HG02973 (cell line): ENCODE data around the gene ADAM17.
"Not testable (repeated sequence)": the region's sequence is repeated elsewhere in the genome, so short reads cannot be mapped to it uniquely, and the experiment has no call there.

ENCODE experiments used
- ATAC-seq: cut with Tn5 transposase; IDR thresholded peaks from one replicate; pipeline ENCODE4 v1.9.1; 2021; ENCODE audit warnings: moderate library complexity; ENCODE audit not compliant: unreplicated experiment

The ADAM17 gene

GRCh38 chr2:9524291-9524690 lies 31.3 kb downstream of the ADAM17 start:
- ATAC-seq, result no peak

- ATAC-seq, result no peak
Observed at GRCh38 chr2:9519250-9519649, 36.4 kb downstream of the ADAM17 start.

GRCh38 chr2:9518780-9519179 lies 36.9 kb downstream of the ADAM17 start:
- ATAC-seq, result no peak

- ATAC-seq, result no peak
Observed at GRCh38 chr2:9518163-9518562, 37.5 kb downstream of the ADAM17 start.

GRCh38 chr2:9517118-9517782 lies 38.4 kb downstream of the ADAM17 start:
- no peak for ATAC-seq

GRCh38 chr2:9513946-9514345 lies 41.7 kb downstream of the ADAM17 start:
- ATAC-seq, result not testable (repeated sequence)

- ATAC-seq, result no peak
Observed at GRCh38 chr2:9508931-9509330, 46.7 kb downstream of the ADAM17 start.

GRCh38 chr2:9498210-9498609 lies 57.4 kb downstream of the ADAM17 start:
- ATAC-seq, result no peak

GRCh38 chr2:9497017-9497416 lies 58.6 kb downstream of the ADAM17 start:
- no peak for ATAC-seq

GRCh38 chr2:9494081-9494480 lies 61.5 kb downstream of the ADAM17 start:
- ATAC-seq, result no peak

- no peak for ATAC-seq
Observed at GRCh38 chr2:9493478-9493877, 62.2 kb downstream of the ADAM17 start.

GRCh38 chr2:9492927-9493326 lies 62.7 kb downstream of the ADAM17 start:
- no peak for ATAC-seq

GRCh38 chr2:9490789-9491188 lies 64.8 kb downstream of the ADAM17 start:
- no peak for ATAC-seq

- no peak for ATAC-seq
Observed at GRCh38 chr2:9488583-9489547, 66.8 kb downstream of the ADAM17 start.

- ATAC-seq, result no peak
Observed at GRCh38 chr2:9484533-9484932, 71.1 kb downstream of the ADAM17 start.

GRCh38 chr2:9483107-9483506 lies 72.5 kb downstream of the ADAM17 start:
- ATAC-seq, result no peak

- no peak for ATAC-seq
Observed at GRCh38 chr2:9480157-9480556, 75.5 kb downstream of the ADAM17 start.

GRCh38 chr2:9478526-9478925 lies 77.1 kb downstream of the ADAM17 start:
- ATAC-seq, result no peak

GRCh38 chr2:9477914-9478313 lies 77.7 kb downstream of the ADAM17 start:
- no peak for ATAC-seq

- ATAC-seq, result peak; percentile 62
Observed at GRCh38 chr2:9474361-9475057, 81.1 kb downstream of the ADAM17 start, which contains the start of gene IAH1. IAH1 (plus strand) TSS chr2:9474551; CDS start chr2:9474567, 16 bp downstream.

- ATAC-seq, result peak; percentile 35
Observed at GRCh38 chr2:9473985-9474360, 81.7 kb downstream of the ADAM17 start.
